ENCODE results near the gene MBOAT1. TPM values are rescaled to one million over a fixed set of nuclear protein-coding genes. Genes with fewer than 3 reads are reported as not detected.

The MBOAT1 gene
- total RNA-seq, 2 experiments from 2014 or later: not detected

- ChIA-PET CTCF (ENCODE audit: unreplicated experiment) (no interaction called here), POLR2A (interaction anchor here (0.5 kb wide), 1 partner anchor 436 kb away, joined by 4 read pairs; no protein-coding TSS in a partner anchor)
- peak; percentile 27 for DNase-seq (ENCODE audit: low spot score)
Observed at GRCh38 chr6:20092071-20092566, 120.2 kb downstream of the MBOAT1 start.

GRCh38 chr6:20086992-20087391, 125.3 kb downstream of the MBOAT1 start:
- DNase-seq (ENCODE audit: low spot score): no peak
- no peaks in the 10 kb centered on the region for H3K9me3 ChIP-seq (ENCODE audit: low read length)
- H3K36me3 ChIP-seq (ENCODE audit: insufficient read depth, low read length): no peaks in the 10 kb centered on the region
- TF ChIP-seq EZH2phosphoT487 (IDR thresholded peaks at IDR 0.05; ENCODE audit: borderline replicate concordance, low read depth, low read length) (no peak), CTCF (conservative IDR thresholded peaks at IDR 0.05; ENCODE audit: low read length) (no peak)
- no peaks in the 10 kb centered on the region for H4K20me1 ChIP-seq (ENCODE audit: insufficient read depth, low read length)
- BruUV-seq (replicated peaks): no TSS peak
- no peak overlapping the region for H3K4me2 ChIP-seq (ENCODE audit: low read length)
- ChIA-PET POLR2A (interaction anchor here (0.7 kb wide), 1 partner anchor 79 kb away, joined by 3 read pairs; no protein-coding TSS in a partner anchor), CTCF (ENCODE audit: unreplicated experiment) (no interaction called here)
- H3K4me3 ChIP-seq (ENCODE audit: low read depth, low read length, poor library complexity, severe bottlenecking): no peak overlapping the region
- no peak overlapping the region for H2AFZ ChIP-seq (ENCODE audit: low read length)
- H3K79me2 ChIP-seq (ENCODE audit: insufficient read depth, low read depth, low read length): no peaks in the 10 kb centered on the region
- no peaks in the 10 kb centered on the region for H3K9me2 ChIP-seq (ENCODE audit: insufficient read depth, low read length)
- H3K27ac ChIP-seq (ENCODE audit: low read depth, low read length, poor library complexity, severe bottlenecking): no peak overlapping the region
- H3K4me1 ChIP-seq (ENCODE audit: insufficient read depth, low read length, poor library complexity, severe bottlenecking): no peaks in the 10 kb centered on the region
- intact Hi-C loops (cut with micrococcal nuclease; ENCODE audit: unreplicated experiment): no loop called here

More at GRCh38 chr6:20092071-20092566, 120.2 kb downstream of the MBOAT1 start:
- no peak overlapping the region for H3K27ac ChIP-seq (ENCODE audit: low read depth, low read length, poor library complexity, severe bottlenecking)
- no peak overlapping the region for H3K4me2 ChIP-seq (ENCODE audit: low read length)
- no peaks in the 10 kb centered on the region for H3K9me3 ChIP-seq (ENCODE audit: low read length)
- intact Hi-C loops (cut with micrococcal nuclease; ENCODE audit: unreplicated experiment): loop anchor here (5.0 kb wide), 1 partner anchor 35 kb away; no protein-coding TSS in a partner anchor
- H3K4me1 ChIP-seq (ENCODE audit: insufficient read depth, low read length, poor library complexity, severe bottlenecking): no peaks in the 10 kb centered on the region
- H3K79me2 ChIP-seq (ENCODE audit: insufficient read depth, low read depth, low read length): no peaks in the 10 kb centered on the region
- no peak for TF ChIP-seq EZH2phosphoT487 (IDR thresholded peaks at IDR 0.05; ENCODE audit: borderline replicate concordance, low read depth, low read length)
- peak; percentile 82 for TF ChIP-seq CTCF (conservative IDR thresholded peaks at IDR 0.05; ENCODE audit: low read length)
- H2AFZ ChIP-seq (ENCODE audit: low read length): no peak overlapping the region
- no peaks in the 10 kb centered on the region for H3K9me2 ChIP-seq (ENCODE audit: insufficient read depth, low read length)
- H3K4me3 ChIP-seq (ENCODE audit: low read depth, low read length, poor library complexity, severe bottlenecking): no peak overlapping the region
- no peaks in the 10 kb centered on the region for H4K20me1 ChIP-seq (ENCODE audit: insufficient read depth, low read length)
- BruUV-seq (replicated peaks): no TSS peak
- no peaks in the 10 kb centered on the region for H3K36me3 ChIP-seq (ENCODE audit: insufficient read depth, low read length)

GRCh38 chr6:20085817-20086216, 126.5 kb downstream of the MBOAT1 start:
- TF ChIP-seq EZH2phosphoT487 (IDR thresholded peaks at IDR 0.05; ENCODE audit: borderline replicate concordance, low read depth, low read length) (no peak), CTCF (conservative IDR thresholded peaks at IDR 0.05; ENCODE audit: low read length) (no peak)
- Histone ChIP-seq H3K4me1 (ENCODE audit: insufficient read depth, low read length, poor library complexity, severe bottlenecking) (no peaks in the 10 kb centered on the region), H4K20me1 (ENCODE audit: insufficient read depth, low read length) (no peaks in the 10 kb centered on the region), H3K36me3 (ENCODE audit: insufficient read depth, low read length) (no peaks in the 10 kb centered on the region), H3K4me3 (ENCODE audit: low read depth, low read length, poor library complexity, severe bottlenecking) (no peak overlapping the region), H3K79me2 (ENCODE audit: insufficient read depth, low read depth, low read length) (no peaks in the 10 kb centered on the region), H3K9me2 (ENCODE audit: insufficient read depth, low read length) (no peaks in the 10 kb centered on the region), H3K4me2 (ENCODE audit: low read length) (no peak overlapping the region), H3K27ac (ENCODE audit: low read depth, low read length, poor library complexity, severe bottlenecking) (no peak overlapping the region), H2AFZ (ENCODE audit: low read length) (no peak overlapping the region), H3K9me3 (ENCODE audit: low read length) (no peaks in the 10 kb centered on the region)
- BruUV-seq (replicated peaks): no TSS peak
- ChIA-PET CTCF (ENCODE audit: unreplicated experiment) (no interaction called here), POLR2A (no interaction called here)
- intact Hi-C loops (cut with micrococcal nuclease; ENCODE audit: unreplicated experiment): no loop called here
- DNase-seq (ENCODE audit: low spot score): no peak
